SK-N-SH (cell line): Measurements from ENCODE around the gene CREB5. TPM values are rescaled to one million over a fixed set of nuclear protein-coding genes. Genes with fewer than 3 reads are reported as not detected.

ENCODE experiments used
- CTCF ChIA-PET: fragments of 300-600, 350-600 bp; formaldehyde crosslinking; extraction: SDS; loops from one replicate; lab custom pipeline; 2021; lab: Yijun Ruan, JAX
- POLR2A ChIA-PET: fragments of 350-600 bp; sonication (Branson Sonifier 250); formaldehyde crosslinking; extraction: SDS; loops from one replicate; lab custom pipeline; 2020; ENCODE audit warnings: antibody characterized with exemption, inconsistent platforms; lab: Yijun Ruan, JAX
- DNase-seq: peaks from one replicate; pipeline ENCODE4 v3.0.0; 2012
- H2AFZ ChIP-seq: fragments of 200-600 bp; sonication (generic); 2 replicates; pipeline ENCODE4 v1.8.1; 2016; ENCODE audit warnings: antibody characterized with exemption, mild to moderate bottlenecking, low read depth
- H3F3A ChIP-seq: fragments of 200-600 bp; sonication (generic); replicated peaks from 2 replicates; pipeline ENCODE3; 2016; ENCODE audit warnings: antibody characterized with exemption, mild to moderate bottlenecking; ENCODE audit not compliant: insufficient read depth
- H3K27ac ChIP-seq, 2 experiments: fragments of 200-500 bp in 1 of 2; fragments of 200-600 bp in 1 of 2; sonication (Bioruptor generic) in 1 of 2; sonication (generic), shearing (Covaris generic) in 1 of 2; 2 replicates each; pipeline versions ENCODE4 v1.5.1 to v1.6.1; 2014 to 2016; ENCODE audit warnings: low read depth in 2 of 2, inconsistent platforms in 1 of 2, low read length in 1 of 2, mild to moderate bottlenecking in 1 of 2, mixed read lengths in 1 of 2
- H3K27me3 ChIP-seq: fragments of 200-600 bp; sonication (generic), shearing (Covaris generic); 2 replicates; pipeline ENCODE4 v1.6.1; 2016; ENCODE audit warnings: mixed run types; ENCODE audit not compliant: insufficient read depth
- H3K36me3 ChIP-seq, 2 experiments: fragments of 200-500 bp in 1 of 2; fragments of 200-600 bp in 1 of 2; sonication (Bioruptor generic) in 1 of 2; sonication (generic) in 1 of 2; replicated peaks in 1 of 2; 2 replicates each; pipeline versions ENCODE3 to v1.5.1; 2014 to 2016; ENCODE audit warnings: low read length in 1 of 2, mild to moderate bottlenecking in 1 of 2; ENCODE audit not compliant: insufficient read depth in 2 of 2, control insufficient read depth in 1 of 2
- H3K4me1 ChIP-seq, 2 experiments: fragments of 200-500 bp in 1 of 2; fragments of 200-600 bp in 1 of 2; sonication (Bioruptor generic) in 1 of 2; sonication (generic), shearing (Covaris generic) in 1 of 2; 2 replicates each; pipeline versions ENCODE4 v1.5.1 to v1.6.1; 2014 to 2016; ENCODE audit warnings: low read depth in 1 of 2, low read length in 1 of 2, mixed run types in 1 of 2; ENCODE audit not compliant: insufficient read depth in 2 of 2, control insufficient read depth in 1 of 2
- H3K4me2 ChIP-seq: fragments of 200-600 bp; sonication (generic), shearing (Covaris generic); 2 replicates; pipeline ENCODE4 v1.6.1; 2017; ENCODE audit warnings: mixed run types
- H3K4me3 ChIP-seq, 2 experiments: fragments of 200-500 bp in 1 of 2; fragments of 200-600 bp in 1 of 2; sonication (Bioruptor generic) in 1 of 2; sonication (generic), shearing (Covaris generic) in 1 of 2; 2 replicates each; pipeline versions ENCODE4 v1.5.1 to v1.8.1; 2014 to 2016; ENCODE audit warnings: low read depth in 2 of 2, inconsistent platforms in 1 of 2, low read length in 1 of 2, mild to moderate bottlenecking in 1 of 2, mixed read lengths in 1 of 2, moderate library complexity in 1 of 2
- H3K79me2 ChIP-seq: fragments of 200-600 bp; sonication (generic); 2 replicates; pipeline ENCODE4 v1.8.1; 2017; ENCODE audit warnings: mild to moderate bottlenecking; ENCODE audit not compliant: insufficient read depth
- H3K9ac ChIP-seq: fragments of 200-600 bp; sonication (generic); 2 replicates; pipeline ENCODE4 v1.6.1; 2017; ENCODE audit warnings: mixed run types
- H3K9me2 ChIP-seq: fragments of 200-600 bp; sonication (generic); 2 replicates; pipeline ENCODE4 v1.6.1; 2017; ENCODE audit warnings: mixed run types
- H3K9me3 ChIP-seq: fragments of 200-600 bp; sonication (generic); 2 replicates; pipeline ENCODE4 v1.6.1; 2017; ENCODE audit warnings: mixed run types, mild to moderate bottlenecking, moderate library complexity
- H4K20me1 ChIP-seq: fragments of 200-600 bp; sonication (generic); 2 replicates; pipeline ENCODE4 v1.6.1; 2017; ENCODE audit warnings: mild to moderate bottlenecking, mixed run types; ENCODE audit not compliant: insufficient read depth
- CHD2 ChIP-seq: fragments of 150-350 bp; IDR thresholded peaks from 2 replicates; pipeline ENCODE4 v1.6.1; 2018; ENCODE audit warnings: low read length; ENCODE audit not compliant: partially characterized antibody
- ELF1 ChIP-seq: IDR thresholded peaks from 2 replicates; pipeline ENCODE4 v1.4.0; 2012
- FOSL2 ChIP-seq: IDR thresholded peaks from 2 replicates; pipeline ENCODE4 v1.4.0; 2012; ENCODE audit warnings: low read depth, mild to moderate bottlenecking, moderate library complexity, borderline replicate concordance
- FOXJ3 ChIP-seq: sonication (generic); formaldehyde crosslinking; IDR thresholded peaks from 2 replicates; pipeline ENCODE4 v1.5.1; 2020; ENCODE audit warnings: mild to moderate bottlenecking, missing genetic modification reagents
- GABPA ChIP-seq: IDR thresholded peaks from 2 replicates; pipeline ENCODE4 v1.4.0; 2012; ENCODE audit warnings: low read depth, mild to moderate bottlenecking
- MEF2A ChIP-seq: IDR thresholded peaks from 2 replicates; pipeline ENCODE4 v1.4.0; 2012; ENCODE audit warnings: low read depth, borderline replicate concordance
- MXI1 ChIP-seq: IDR thresholded peaks from 2 replicates; pipeline ENCODE4 v1.6.1; 2012; ENCODE audit warnings: mild to moderate bottlenecking, low read depth, low read length, improper control_type of control experiment
- POLR2AphosphoS5 ChIP-seq: IDR thresholded peaks from 2 replicates; pipeline ENCODE4 v1.6.1; 2012; ENCODE audit warnings: low read depth, low read length
- RAD21 ChIP-seq: IDR thresholded peaks from 2 replicates; pipeline ENCODE4 v1.6.1; 2012; ENCODE audit warnings: mild to moderate bottlenecking, low read length
- RCOR1 ChIP-seq: fragments of 150-350 bp; IDR thresholded peaks from 2 replicates; pipeline ENCODE4 v1.6.1; 2017; ENCODE audit warnings: antibody characterized with exemption, low read length
- RXRA ChIP-seq: IDR thresholded peaks from 2 replicates; pipeline ENCODE4 v1.4.0; 2012; ENCODE audit warnings: low read depth, mild to moderate bottlenecking, borderline replicate concordance
- SIN3A ChIP-seq: IDR thresholded peaks from 2 replicates; pipeline ENCODE4 v1.6.1; 2012; ENCODE audit warnings: low read depth, mild to moderate bottlenecking, low read length, moderate library complexity, borderline replicate concordance
- TAF1 ChIP-seq: IDR thresholded peaks from 2 replicates; pipeline ENCODE4 v1.6.1; 2012; ENCODE audit warnings: low read depth, mild to moderate bottlenecking, low read length, moderate library complexity, borderline replicate concordance
- TEAD4 ChIP-seq: IDR thresholded peaks from 2 replicates; pipeline ENCODE4 v1.4.0; 2012; ENCODE audit warnings: mild to moderate bottlenecking, borderline replicate concordance; ENCODE audit not compliant: insufficient read depth
- WGBS: methylation state at CpG from one replicate; pipeline ENCODE4 v1.1.6; 2017; ENCODE audit warnings: low lambda C conversion rate; 5-methylcytosine and 5-hydroxymethylcytosine counted together
- polyA plus RNA-seq, 3 experiments: library from polyadenylated mRNA; depleted of rRNA; stranded (reverse); fragments of >200 nt; gene quantifications; 2 replicates each; pipeline ENCODE4 v1.2.3, GENCODE V29; 2012
- TF ChIP-seq, protein P1 (sequence below): fragments of 150-350 bp; IDR thresholded peaks from 2 replicates; pipeline ENCODE4 v1.6.1; 2016; ENCODE audit warnings: mild to moderate bottlenecking, low read depth, low read length
- TF ChIP-seq, protein P2 (sequence below): IDR thresholded peaks from 2 replicates; pipeline ENCODE4 v1.4.0; 2012; ENCODE audit warnings: low read depth, borderline replicate concordance
- TF ChIP-seq, protein P3 (sequence below): fragments of 200-600 bp; sonication (generic); IDR thresholded peaks from 2 replicates; pipeline ENCODE4 v1.6.1; 2017; ENCODE audit warnings: antibody characterized with exemption, mild to moderate bottlenecking, moderate library complexity
- TF ChIP-seq, protein P4 (sequence below): IDR thresholded peaks from 2 replicates; pipeline ENCODE4 v1.4.0; 2012; ENCODE audit warnings: low read depth
- TF ChIP-seq, protein P5 (sequence below): IDR thresholded peaks from 2 replicates; pipeline ENCODE4; 2012
- TF ChIP-seq, protein P6 (sequence below): IDR thresholded peaks from 2 replicates; pipeline ENCODE4 v1.6.1; 2012; ENCODE audit warnings: mild to moderate bottlenecking, low read depth, low read length, moderate library complexity

CREB5 gene
- polyA plus RNA-seq, 1 of the 3 experiments (the other 2 are of a cell fraction): 19.3 TPM

DNA sequence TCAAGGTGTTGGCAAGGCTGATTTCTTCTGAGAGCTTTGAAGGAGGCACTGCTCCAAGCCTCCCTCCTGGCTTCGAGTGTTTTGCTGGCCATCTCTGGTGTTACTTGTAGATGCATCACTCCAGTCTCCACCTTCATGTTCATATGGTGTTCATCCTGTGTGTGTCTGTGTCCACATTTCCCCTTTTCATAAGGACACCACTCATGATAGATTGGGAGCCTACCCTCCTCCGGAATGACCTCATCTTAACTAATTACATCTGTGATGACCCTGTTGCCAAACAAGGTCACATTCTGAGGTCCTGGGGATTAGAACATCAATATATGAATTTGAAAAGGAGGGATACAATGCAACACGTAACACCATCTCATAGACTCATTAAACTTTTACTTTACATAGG is 119.0 kb downstream of the CREB5 start (continued):
- TF ChIP-seq ELF1 (no peak), CHD2 (no peak)
- TF ChIP-seq, all 33 proteins: peak for 0

DNA sequence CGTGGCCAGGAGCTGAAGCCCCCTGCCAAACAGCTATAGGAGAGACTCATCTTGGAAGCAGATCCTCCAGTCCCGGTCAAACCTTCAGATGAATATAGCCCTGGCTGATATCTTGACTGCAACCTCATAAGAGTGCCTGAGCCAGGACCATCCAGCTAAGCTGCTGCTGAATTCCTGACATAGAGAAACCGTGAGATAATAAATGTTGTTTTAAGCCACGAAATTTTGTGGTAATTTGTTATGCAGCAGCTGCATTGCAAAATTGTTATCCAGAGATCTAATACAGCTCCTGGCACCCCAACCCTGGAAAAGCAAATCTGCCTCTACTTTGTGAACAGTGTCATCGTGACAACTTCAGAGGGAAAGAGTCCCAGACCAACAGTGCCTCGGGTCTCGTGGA is 119.9 kb downstream of the CREB5 start:
- Histone ChIP-seq H3K4me3 (no peak overlapping the region), H3K4me2 (no peak overlapping the region), H3K4me1 (peaks cover 0 to 6% of the 10 kb centered on the region in 2 experiments; a peak in 1 of 4 replicates), H4K20me1 (no peaks in the 10 kb centered on the region), H3K36me3 (no peaks in the 10 kb centered on the region), H3F3A (no peaks in the 10 kb centered on the region), H3K9ac (no peak overlapping the region)
- ChIA-PET POLR2A (no interaction called here), CTCF (interaction anchor here (0.9 to 3.8 kb wide), 2 partner anchors 11 to 60 kb away, joined by 3 to 13 read pairs; no protein-coding TSS in a partner anchor)
- DNase-seq: no peak
- TF ChIP-seq, protein P1, sequence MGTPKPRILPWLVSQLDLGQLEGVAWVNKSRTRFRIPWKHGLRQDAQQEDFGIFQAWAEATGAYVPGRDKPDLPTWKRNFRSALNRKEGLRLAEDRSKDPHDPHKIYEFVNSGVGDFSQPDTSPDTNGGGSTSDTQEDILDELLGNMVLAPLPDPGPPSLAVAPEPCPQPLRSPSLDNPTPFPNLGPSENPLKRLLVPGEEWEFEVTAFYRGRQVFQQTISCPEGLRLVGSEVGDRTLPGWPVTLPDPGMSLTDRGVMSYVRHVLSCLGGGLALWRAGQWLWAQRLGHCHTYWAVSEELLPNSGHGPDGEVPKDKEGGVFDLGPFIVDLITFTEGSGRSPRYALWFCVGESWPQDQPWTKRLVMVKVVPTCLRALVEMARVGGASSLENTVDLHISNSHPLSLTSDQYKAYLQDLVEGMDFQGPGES: no peak
- TF ChIP-seq MXI1 (no peak), TAF1 (no peak), RXRA (no peak), FOXJ3 (CRISPR knock-in tag) (no peak), SIN3A (no peak), MEF2A (no peak), FOSL2 (no peak), RCOR1 (no peak), TEAD4 (no peak), CHD2 (no peak), ELF1 (no peak), GABPA (no peak), RAD21 (no peak), POLR2AphosphoS5 (no peak)
- TF ChIP-seq, protein P2, sequence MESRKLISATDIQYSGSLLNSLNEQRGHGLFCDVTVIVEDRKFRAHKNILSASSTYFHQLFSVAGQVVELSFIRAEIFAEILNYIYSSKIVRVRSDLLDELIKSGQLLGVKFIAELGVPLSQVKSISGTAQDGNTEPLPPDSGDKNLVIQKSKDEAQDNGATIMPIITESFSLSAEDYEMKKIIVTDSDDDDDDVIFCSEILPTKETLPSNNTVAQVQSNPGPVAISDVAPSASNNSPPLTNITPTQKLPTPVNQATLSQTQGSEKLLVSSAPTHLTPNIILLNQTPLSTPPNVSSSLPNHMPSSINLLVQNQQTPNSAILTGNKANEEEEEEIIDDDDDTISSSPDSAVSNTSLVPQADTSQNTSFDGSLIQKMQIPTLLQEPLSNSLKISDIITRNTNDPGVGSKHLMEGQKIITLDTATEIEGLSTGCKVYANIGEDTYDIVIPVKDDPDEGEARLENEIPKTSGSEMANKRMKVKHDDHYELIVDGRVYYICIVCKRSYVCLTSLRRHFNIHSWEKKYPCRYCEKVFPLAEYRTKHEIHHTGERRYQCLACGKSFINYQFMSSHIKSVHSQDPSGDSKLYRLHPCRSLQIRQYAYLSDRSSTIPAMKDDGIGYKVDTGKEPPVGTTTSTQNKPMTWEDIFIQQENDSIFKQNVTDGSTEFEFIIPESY: no peak
- TF ChIP-seq, protein P3, sequence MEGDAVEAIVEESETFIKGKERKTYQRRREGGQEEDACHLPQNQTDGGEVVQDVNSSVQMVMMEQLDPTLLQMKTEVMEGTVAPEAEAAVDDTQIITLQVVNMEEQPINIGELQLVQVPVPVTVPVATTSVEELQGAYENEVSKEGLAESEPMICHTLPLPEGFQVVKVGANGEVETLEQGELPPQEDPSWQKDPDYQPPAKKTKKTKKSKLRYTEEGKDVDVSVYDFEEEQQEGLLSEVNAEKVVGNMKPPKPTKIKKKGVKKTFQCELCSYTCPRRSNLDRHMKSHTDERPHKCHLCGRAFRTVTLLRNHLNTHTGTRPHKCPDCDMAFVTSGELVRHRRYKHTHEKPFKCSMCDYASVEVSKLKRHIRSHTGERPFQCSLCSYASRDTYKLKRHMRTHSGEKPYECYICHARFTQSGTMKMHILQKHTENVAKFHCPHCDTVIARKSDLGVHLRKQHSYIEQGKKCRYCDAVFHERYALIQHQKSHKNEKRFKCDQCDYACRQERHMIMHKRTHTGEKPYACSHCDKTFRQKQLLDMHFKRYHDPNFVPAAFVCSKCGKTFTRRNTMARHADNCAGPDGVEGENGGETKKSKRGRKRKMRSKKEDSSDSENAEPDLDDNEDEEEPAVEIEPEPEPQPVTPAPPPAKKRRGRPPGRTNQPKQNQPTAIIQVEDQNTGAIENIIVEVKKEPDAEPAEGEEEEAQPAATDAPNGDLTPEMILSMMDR: no peak
- TF ChIP-seq, protein P4, sequence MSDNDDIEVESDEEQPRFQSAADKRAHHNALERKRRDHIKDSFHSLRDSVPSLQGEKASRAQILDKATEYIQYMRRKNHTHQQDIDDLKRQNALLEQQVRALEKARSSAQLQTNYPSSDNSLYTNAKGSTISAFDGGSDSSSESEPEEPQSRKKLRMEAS: no peak
- TF ChIP-seq, protein P5, sequence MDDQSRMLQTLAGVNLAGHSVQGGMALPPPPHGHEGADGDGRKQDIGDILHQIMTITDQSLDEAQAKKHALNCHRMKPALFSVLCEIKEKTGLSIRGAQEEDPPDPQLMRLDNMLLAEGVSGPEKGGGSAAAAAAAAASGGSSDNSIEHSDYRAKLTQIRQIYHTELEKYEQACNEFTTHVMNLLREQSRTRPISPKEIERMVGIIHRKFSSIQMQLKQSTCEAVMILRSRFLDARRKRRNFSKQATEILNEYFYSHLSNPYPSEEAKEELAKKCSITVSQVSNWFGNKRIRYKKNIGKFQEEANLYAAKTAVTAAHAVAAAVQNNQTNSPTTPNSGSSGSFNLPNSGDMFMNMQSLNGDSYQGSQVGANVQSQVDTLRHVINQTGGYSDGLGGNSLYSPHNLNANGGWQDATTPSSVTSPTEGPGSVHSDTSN: no peak
- TF ChIP-seq, protein P6, sequence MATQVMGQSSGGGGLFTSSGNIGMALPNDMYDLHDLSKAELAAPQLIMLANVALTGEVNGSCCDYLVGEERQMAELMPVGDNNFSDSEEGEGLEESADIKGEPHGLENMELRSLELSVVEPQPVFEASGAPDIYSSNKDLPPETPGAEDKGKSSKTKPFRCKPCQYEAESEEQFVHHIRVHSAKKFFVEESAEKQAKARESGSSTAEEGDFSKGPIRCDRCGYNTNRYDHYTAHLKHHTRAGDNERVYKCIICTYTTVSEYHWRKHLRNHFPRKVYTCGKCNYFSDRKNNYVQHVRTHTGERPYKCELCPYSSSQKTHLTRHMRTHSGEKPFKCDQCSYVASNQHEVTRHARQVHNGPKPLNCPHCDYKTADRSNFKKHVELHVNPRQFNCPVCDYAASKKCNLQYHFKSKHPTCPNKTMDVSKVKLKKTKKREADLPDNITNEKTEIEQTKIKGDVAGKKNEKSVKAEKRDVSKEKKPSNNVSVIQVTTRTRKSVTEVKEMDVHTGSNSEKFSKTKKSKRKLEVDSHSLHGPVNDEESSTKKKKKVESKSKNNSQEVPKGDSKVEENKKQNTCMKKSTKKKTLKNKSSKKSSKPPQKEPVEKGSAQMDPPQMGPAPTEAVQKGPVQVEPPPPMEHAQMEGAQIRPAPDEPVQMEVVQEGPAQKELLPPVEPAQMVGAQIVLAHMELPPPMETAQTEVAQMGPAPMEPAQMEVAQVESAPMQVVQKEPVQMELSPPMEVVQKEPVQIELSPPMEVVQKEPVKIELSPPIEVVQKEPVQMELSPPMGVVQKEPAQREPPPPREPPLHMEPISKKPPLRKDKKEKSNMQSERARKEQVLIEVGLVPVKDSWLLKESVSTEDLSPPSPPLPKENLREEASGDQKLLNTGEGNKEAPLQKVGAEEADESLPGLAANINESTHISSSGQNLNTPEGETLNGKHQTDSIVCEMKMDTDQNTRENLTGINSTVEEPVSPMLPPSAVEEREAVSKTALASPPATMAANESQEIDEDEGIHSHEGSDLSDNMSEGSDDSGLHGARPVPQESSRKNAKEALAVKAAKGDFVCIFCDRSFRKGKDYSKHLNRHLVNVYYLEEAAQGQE: no peak
- TF ChIP-seq, all 33 proteins: peak for 0
- WGBS: 47% methylated on average over 6 of the region's 7 CpGs
- H2AFZ ChIP-seq: no peak overlapping the region
- H3K27ac ChIP-seq: no peak overlapping the region
- no peaks in the 10 kb centered on the region for H3K9me2 ChIP-seq
- H3K9me3 ChIP-seq: no peaks in the 10 kb centered on the region
- no peaks in the 10 kb centered on the region for H3K27me3 ChIP-seq
- H3K79me2 ChIP-seq: no peaks in the 10 kb centered on the region
